ENCODE measurements around the gene JAKMIP3.

Gene JAKMIP3

DNA sequence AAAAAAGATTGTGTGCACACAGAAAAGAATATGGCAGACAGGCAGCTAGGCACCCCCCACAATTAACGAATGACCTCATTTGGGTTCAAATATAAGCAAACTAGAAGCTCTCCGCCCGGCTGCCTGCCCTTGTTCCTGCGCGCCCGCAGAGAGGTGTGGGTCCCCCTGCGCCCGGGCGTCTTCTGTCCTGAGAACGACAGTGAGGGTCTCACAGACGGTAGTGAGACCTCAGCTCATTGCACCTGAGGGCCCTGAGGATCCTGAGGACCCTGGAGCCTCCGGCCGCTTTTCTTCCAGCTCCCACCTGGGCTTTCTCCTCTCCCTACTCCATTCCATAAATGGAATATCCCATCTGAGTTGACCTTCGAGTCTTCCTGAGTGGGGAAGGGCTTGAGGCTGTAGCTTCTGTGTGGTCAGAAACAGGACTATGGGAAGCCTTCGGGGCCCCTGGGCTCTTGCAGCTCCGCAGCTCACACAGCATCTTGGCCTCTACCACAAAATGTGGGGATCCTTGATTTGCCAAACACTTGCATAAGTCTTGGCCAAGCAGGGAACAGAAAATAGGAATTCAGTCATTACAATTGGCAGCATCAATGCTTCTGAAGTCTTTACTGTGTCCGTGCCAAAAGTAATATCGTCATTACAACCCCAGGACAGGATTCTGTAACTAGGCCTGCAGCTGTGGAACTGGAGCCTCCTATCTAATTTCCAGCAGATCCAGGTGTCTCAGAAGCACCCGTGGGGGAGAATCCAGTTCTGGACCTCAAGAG lies 43.8 kb downstream of the JAKMIP3 start:
- peak; percentile 45 for DNase-seq (ENCODE audit: low read depth)
- no peak for TF ChIP-seq CTCF (conservative IDR thresholded peaks at IDR 0.05; ENCODE audit: control insufficient read depth, insufficient read depth, low read depth, low read length)
- no peak overlapping the region for H3K4me3 ChIP-seq (ENCODE audit: control insufficient read depth, low read depth, low read length)

- H3K4me3 ChIP-seq (ENCODE audit: control insufficient read depth, low read depth, low read length): no peak overlapping the region
- no peak for DNase-seq (ENCODE audit: low read depth)
- TF ChIP-seq CTCF (conservative IDR thresholded peaks at IDR 0.05; ENCODE audit: control insufficient read depth, insufficient read depth, low read depth, low read length): no peak
Measured at GRCh38 chr10:132110111-132110521, 44.4 kb downstream of the JAKMIP3 start.

DNA sequence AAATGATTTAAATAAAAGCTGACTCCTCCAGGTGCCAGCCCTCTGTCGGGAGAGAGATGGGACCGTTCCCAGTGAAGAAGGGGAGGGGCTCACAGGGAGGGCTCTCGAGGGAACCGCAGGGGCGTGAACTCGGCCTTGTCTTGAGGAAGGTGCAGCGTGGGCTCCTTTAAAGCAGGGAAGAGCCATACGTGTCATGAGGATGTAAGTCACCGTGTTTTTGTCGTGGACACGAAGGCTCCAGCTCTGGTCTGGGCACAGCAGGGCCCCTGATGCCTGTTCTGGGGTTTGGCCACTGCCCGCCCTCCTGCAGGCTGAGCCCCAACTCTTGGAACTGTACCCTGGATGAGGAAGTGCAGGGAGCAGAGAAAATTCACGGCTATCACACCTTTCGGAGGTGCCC lies 45.0 kb downstream of the JAKMIP3 start:
- TF ChIP-seq CTCF (conservative IDR thresholded peaks at IDR 0.05; ENCODE audit: control insufficient read depth, insufficient read depth, low read depth, low read length): no peak
- no peak overlapping the region for H3K4me3 ChIP-seq (ENCODE audit: control insufficient read depth, low read depth, low read length)
- no peak for DNase-seq (ENCODE audit: low read depth)

DNA sequence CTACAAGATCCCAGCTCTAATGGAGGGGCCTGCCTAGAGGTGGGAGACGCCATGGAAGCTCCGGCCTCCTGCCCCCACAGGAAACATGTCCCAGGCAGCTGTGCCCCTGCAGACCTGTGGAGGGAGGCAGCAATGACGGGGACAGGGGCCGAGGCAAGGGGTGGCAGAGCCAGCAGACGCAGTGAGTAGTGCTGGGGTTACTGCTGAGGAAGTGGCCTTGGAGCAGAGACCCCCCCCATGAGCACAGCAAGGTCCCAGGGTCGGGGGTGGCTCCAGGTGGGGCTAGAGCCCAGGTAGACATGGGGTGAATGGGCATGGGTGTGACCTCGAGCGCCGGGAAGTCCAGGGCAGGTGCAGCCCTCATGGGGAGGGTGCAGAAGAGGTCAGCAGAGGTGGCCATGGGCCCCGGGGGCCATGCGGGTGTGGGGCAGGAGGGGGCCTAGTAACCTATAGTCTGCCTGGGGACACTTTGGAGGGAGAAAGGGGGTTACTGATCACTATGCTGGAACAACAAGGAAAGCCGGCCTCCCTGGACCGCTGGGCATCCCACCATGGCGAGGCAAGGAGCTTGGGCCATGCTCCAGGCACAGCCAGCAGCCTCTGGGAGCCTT lies 45.5 kb downstream of the JAKMIP3 start:
- TF ChIP-seq CTCF (conservative IDR thresholded peaks at IDR 0.05; ENCODE audit: control insufficient read depth, insufficient read depth, low read depth, low read length): no peak
- no peak for DNase-seq (ENCODE audit: low read depth)

DNA sequence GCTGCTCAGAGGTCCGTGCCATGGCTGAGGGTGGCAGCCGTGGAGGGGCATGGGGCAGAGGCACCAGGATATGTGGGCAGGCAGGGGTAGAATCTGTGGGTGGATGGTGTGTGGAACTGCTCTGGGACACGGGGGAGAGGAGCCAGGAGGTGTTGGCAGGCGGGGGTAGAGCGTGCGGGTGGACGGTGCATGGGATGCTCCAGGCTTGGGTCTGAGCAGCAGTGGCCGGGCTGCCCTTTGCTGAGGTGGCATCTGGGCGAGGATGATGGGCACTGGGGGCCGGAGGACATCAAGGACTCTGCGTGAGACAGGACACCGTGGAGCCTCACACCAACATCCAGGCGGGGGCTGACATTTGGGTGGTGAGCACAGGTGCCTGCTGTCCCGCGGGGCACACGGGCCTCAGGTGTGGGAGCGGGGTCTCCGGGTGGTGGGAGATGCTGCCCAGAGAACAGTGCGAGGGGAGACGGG lies 46.2 kb downstream of the JAKMIP3 start:
- no peak for TF ChIP-seq CTCF (conservative IDR thresholded peaks at IDR 0.05; ENCODE audit: control insufficient read depth, insufficient read depth, low read depth, low read length)
- no peak for DNase-seq (ENCODE audit: low read depth)
- H3K4me3 ChIP-seq (ENCODE audit: control insufficient read depth, low read depth, low read length): no peak overlapping the region

More for the DNA sequence above, 45.5 kb downstream of the JAKMIP3 start:
- H3K4me3 ChIP-seq (ENCODE audit: control insufficient read depth, low read depth, low read length): no peak overlapping the region

- no peak overlapping the region for H3K4me3 ChIP-seq (ENCODE audit: control insufficient read depth, low read depth, low read length)
- TF ChIP-seq CTCF (conservative IDR thresholded peaks at IDR 0.05; ENCODE audit: control insufficient read depth, insufficient read depth, low read depth, low read length): no peak
- DNase-seq (ENCODE audit: low read depth): no peak
Measured at GRCh38 chr10:132112611-132113010, 46.9 kb downstream of the JAKMIP3 start.

All from fibroblast of mammary gland (primary cell).